ENCODE measurements around the gene ASB11. TPM values are rescaled to one million over a fixed set of nuclear protein-coding genes. Genes with fewer than 3 reads are reported as not detected.

The ASB11 gene
- total RNA-seq, 1 donor from 2014 or later: not detected

Other genes with a start within 250 kb of the ASB11 start
- gene ASB9, start 45.6 kb downstream of the ASB11 start, total RNA-seq: 0.94 TPM
- gene PIGA, start 19.9 kb upstream of the ASB11 start, total RNA-seq: 13.1 TPM
- gene VEGFD, start 68.8 kb upstream of the ASB11 start, total RNA-seq: not detected
- 1.7 TPM for gene PIR, start 177.7 kb upstream of the ASB11 start, total RNA-seq
- 1.2 TPM for gene BMX, start 185.2 kb upstream of the ASB11 start, total RNA-seq